Myocyte (in vitro differentiated cells): Measurements from ENCODE around the gene CHMP2A. TPM values are rescaled to one million over a fixed set of nuclear protein-coding genes. Genes with fewer than 3 reads are reported as not detected.

ENCODE experiments used
- DNase-seq: peaks from one replicate; pipeline ENCODE4 v3.0.0-alpha.2; 2012; ENCODE audit warnings: low read depth
- total RNA-seq: library from RNA; depleted of rRNA; stranded (reverse); fragments of >200 nt; gene quantifications from 2 replicates; pipeline ENCODE4 v1.2.3, GENCODE V29; 2014

The CHMP2A gene
- total RNA-seq, 1 donor from 2014 or later: 132 TPM

- no peak for DNase-seq
Observed at GRCh38 chr19:58556622-58557220, 1.8 kb upstream of the CHMP2A start.

GRCh38 chr19:58555920-58556621, 1.2 kb upstream of the CHMP2A start:
- DNase-seq: no peak

- no peak for DNase-seq
Observed at GRCh38 chr19:58555369-58555885, 522 bp upstream of the CHMP2A start.

- DNase-seq: no peak
Observed at GRCh38 chr19:58553799-58554493, 959 bp downstream of the CHMP2A start.

- no peak for DNase-seq
Observed at GRCh38 chr19:58552655-58553054, 2.2 kb downstream of the CHMP2A start.

- DNase-seq: no peak
Observed at GRCh38 chr19:58551577-58552471, 3.1 kb downstream of the CHMP2A start.

GRCh38 chr19:58551123-58551497, 3.8 kb downstream of the CHMP2A start:
- DNase-seq: no peak

GRCh38 chr19:58550362-58551122, 4.4 kb downstream of the CHMP2A start:
- no peak for DNase-seq

GRCh38 chr19:58549664-58550361, 5.1 kb downstream of the CHMP2A start:
- DNase-seq: no peak

- no peak for DNase-seq
Observed at GRCh38 chr19:58548859-58549663, 5.8 kb downstream of the CHMP2A start.

- DNase-seq: no peak
Observed at GRCh38 chr19:58547323-58548312, 7.3 kb downstream of the CHMP2A start.

GRCh38 chr19:58546019-58546530, 8.8 kb downstream of the CHMP2A start:
- no peak for DNase-seq

- no peak for DNase-seq
Observed at GRCh38 chr19:58545286-58546018, 9.5 kb downstream of the CHMP2A start.

- peak; percentile 71 for DNase-seq
Observed at GRCh38 chr19:58544591-58545285, 10.2 kb downstream of the CHMP2A start.

- peak; percentile 99 for DNase-seq
Observed at GRCh38 chr19:58543826-58544590, 10.9 kb downstream of the CHMP2A start, which contains the start of gene TRIM28. Gene TRIM28 (plus strand): TSS chr19:58544064. CDS start chr19:58544758, 694 bp downstream.
